Smooth muscle cell of trachea (primary cell): ENCODE measurements around the gene ZNF330. TPM values are rescaled to one million over a fixed set of nuclear protein-coding genes. Genes with fewer than 3 reads are reported as not detected.

Experiments
- total RNA-seq: library from RNA; depleted of rRNA; stranded (reverse); fragments of >200 nt; gene quantifications from 2 replicates; pipeline ENCODE4 v1.2.1, GENCODE V29; 2014

ZNF330 gene
- total RNA-seq = 33.0 and 34.4 TPM in 2 replicates

GRCh38 chr4:141220691-141221659 is at the start of gene ZNF330:
Gene ZNF330, plus strand, starts transcription at chr4:141220895. Its CDS starts 1,477 bp downstream, at chr4:141222372.

Other genes starting within 250 kb of the ZNF330 start
- 0.58 and 0.99 TPM in 2 replicates for gene RNF150, start 87.4 kb upstream of the ZNF330 start, total RNA-seq